GM06990 (cell line): Measurements from ENCODE around the gene BMS1.
A peak's percentile ranks its signal among the peaks of the same experiment; 100 is the strongest.

Experiments used
- DNase-seq: peaks from one replicate; pipeline ENCODE4 v3.0.0-alpha.2; 2011; ENCODE audit not compliant: insufficient read length; ENCODE audit errors: extremely low read depth
- H3K27me3 ChIP-seq: replicated peaks from 2 replicates; pipeline ENCODE4 v1.6.0; 2011; ENCODE audit warnings: low read length; ENCODE audit not compliant: control insufficient read depth, insufficient read depth
- H3K36me3 ChIP-seq: 2 replicates; pipeline ENCODE4 v1.5.1; 2011; ENCODE audit warnings: low read length; ENCODE audit not compliant: control insufficient read depth, insufficient read depth
- H3K4me3 ChIP-seq: replicated peaks from 2 replicates; pipeline ENCODE4 v1.5.1; 2011; ENCODE audit warnings: low read depth, mild to moderate bottlenecking, control low read depth, low read length
- TF ChIP-seq, protein P1 (sequence below): IDR thresholded peaks from 2 replicates; pipeline ENCODE4 v1.5.1; 2011; ENCODE audit warnings: low read length, control low read depth, mild to moderate bottlenecking, inconsistent platforms; ENCODE audit not compliant: insufficient read depth, poor library complexity, severe bottlenecking

The BMS1 gene

DNA sequence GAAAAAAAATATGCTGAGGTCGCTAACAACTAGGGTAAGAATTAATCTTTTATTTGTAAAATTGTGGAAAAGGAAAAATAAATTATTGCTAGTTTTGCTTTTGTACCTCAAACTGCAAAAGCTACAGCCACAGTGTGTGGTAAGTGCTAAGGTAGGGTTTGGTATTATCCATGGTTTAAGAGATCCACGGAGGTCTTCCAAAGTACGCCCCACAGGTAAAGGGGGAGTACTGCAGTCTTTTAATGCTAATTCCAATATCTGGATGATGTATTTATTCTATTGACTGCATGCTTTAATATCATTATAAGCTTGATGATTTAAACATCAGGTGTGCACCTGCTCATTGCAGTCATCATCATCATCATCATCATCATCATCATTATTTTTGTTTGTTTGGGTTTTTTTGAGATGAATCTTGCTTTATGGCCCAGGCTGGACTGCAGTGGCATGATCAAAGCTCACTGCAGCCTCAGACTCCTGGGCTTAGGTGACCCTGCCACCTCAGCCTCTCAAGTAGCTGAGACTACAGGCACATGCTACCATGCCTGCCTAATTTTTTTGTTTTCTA is 38.4 kb upstream of the BMS1 start:
- DNase-seq: no peak
- Histone ChIP-seq H3K4me3 (no peak overlapping the region), H3K27me3 (no peaks in the 10 kb centered on the region), H3K36me3 (no peaks in the 10 kb centered on the region)
- TF ChIP-seq, protein P1, sequence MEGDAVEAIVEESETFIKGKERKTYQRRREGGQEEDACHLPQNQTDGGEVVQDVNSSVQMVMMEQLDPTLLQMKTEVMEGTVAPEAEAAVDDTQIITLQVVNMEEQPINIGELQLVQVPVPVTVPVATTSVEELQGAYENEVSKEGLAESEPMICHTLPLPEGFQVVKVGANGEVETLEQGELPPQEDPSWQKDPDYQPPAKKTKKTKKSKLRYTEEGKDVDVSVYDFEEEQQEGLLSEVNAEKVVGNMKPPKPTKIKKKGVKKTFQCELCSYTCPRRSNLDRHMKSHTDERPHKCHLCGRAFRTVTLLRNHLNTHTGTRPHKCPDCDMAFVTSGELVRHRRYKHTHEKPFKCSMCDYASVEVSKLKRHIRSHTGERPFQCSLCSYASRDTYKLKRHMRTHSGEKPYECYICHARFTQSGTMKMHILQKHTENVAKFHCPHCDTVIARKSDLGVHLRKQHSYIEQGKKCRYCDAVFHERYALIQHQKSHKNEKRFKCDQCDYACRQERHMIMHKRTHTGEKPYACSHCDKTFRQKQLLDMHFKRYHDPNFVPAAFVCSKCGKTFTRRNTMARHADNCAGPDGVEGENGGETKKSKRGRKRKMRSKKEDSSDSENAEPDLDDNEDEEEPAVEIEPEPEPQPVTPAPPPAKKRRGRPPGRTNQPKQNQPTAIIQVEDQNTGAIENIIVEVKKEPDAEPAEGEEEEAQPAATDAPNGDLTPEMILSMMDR: no peak

DNA sequence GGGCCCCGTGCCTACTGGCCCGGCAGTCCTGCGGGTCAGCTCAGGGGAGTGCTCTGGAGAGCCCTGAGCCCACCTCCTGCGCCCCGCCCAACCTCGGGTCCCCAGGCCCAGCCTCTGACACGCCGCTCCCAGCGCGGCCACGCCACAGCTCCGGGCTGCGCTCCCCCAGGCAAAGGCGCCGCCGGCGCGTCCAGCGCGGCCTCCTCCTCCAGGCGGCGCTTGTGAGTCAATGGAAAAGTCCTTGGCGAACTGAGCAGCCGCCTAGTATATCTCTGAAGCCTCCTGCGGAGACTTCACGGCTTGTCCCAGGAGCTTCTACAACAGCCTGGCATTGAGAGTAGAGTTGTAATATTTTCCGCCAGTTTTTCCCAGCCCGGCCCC is 29.5 kb upstream of the BMS1 start:
- no peaks in the 10 kb centered on the region; the same call in 1 of the 2 replicates for H3K27me3 ChIP-seq
- H3K4me3 ChIP-seq: peak overlapping the region; percentile 40
- TF ChIP-seq, protein P1: peak; percentile 61
- no peaks in the 10 kb centered on the region for H3K36me3 ChIP-seq
- peak; percentile 51 for DNase-seq

DNA sequence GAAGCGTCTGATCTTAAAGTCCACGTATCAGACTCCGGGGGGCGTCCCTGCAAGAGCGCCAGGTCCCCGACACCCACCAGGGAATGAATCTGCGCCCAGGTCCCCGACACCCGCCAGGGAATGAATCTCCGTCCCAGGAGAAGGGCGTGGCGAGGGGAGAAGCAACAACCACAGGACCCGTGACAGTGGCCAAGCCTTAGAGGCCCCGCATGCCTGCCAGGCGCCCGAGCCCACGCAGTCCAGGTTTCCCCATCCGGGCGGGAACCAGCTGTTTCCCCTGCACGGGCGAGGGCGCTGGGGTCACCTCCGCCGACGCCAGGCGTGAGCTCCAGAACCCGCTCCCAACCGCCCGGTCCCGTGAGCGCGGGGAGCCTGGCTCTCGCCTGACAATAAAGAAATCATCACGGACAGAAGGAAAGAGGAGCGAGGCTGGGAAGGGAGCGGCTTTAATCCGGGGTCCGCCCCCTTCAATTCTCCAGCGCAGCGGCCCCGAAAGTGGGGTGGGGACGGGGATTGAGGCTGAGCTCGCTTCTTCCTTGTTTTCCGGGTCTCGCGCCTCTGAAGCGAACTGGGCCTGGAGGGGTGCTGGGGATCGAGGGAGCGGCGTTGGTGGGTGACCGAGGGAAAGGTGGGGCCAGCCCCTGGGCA is 29.0 kb upstream of the BMS1 start:
- Histone ChIP-seq H3K27me3 (no peaks in the 10 kb centered on the region; the same call in 1 of the 2 replicates), H3K36me3 (no peaks in the 10 kb centered on the region), H3K4me3 (peak overlapping the region; percentile 40)
- TF ChIP-seq, protein P1: no peak
- DNase-seq: no peak

DNA sequence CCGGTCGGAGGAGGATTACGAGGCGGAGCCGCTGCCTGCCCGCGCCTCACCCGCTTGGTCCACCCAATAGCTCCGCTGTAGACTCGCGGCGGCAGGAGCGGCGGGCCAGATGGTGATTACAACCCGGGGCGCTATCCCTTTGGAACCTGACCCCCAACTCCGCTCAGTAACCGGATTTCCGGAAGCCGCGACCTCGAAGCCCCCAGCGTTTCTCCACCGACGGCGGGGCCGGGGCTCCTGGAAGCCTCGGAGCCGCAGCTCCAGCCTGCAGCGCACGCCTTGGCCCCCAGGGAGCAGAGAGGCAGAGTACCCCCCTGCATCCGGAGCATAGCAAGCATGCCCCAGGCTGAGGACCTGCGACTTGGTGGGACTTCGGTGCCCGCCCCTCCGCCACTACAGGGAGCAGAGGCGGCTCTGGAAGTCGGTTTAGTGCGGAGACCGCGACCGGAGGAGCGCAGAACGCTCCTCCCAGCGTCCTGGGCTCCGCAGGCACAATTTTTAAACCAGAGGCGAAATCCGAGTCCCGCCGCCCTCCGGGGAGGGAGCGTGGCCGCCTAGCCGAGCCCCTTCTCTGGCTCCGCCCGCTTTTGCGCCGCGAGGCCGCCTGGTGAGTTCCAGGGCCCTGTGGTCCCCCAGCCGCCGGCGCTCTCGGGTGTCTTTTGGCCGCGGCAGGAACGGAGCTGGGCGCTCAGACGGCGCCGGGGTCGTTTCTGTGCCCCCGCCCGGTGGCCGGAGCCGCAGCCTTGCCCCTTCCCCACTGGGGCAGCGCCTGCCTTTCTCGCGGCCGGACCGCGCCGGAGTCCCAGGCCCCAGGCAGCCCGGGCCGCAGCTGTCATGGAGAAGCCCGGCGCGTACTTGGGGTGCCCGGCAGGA is 28.2 kb upstream of the BMS1 start:
- H3K27me3 ChIP-seq: no peaks in the 10 kb centered on the region; the same call in 1 of the 2 replicates
- peak; percentile 41 for DNase-seq

DNA sequence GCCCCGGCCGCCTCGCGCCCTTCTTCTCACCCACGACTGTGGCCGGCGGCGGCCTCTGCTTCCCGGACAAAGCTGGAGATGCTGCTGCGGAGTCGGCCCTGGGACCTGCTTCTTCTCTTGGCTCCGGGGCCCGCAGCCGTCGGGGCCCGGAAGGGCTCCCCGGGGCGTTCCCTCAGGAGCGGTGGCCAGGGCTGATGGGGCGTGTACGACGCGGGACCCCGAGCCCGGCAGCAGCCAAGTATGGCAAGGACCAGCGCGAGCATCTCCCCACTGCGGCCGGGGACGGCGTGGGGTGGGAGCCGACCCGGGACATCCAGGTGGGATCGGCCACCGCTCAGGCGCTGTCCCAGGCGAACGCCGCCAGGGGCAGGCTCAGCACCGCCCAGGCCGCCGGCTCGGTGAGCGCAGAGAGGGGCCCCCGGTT is 27.6 kb upstream of the BMS1 start:
- no peak for DNase-seq
- H3K4me3 ChIP-seq: no peak overlapping the region

More for the DNA sequence above, 28.2 kb upstream of the BMS1 start:
- TF ChIP-seq, protein P1: no peak
- H3K36me3 ChIP-seq: no peaks in the 10 kb centered on the region
- H3K4me3 ChIP-seq: peak overlapping the region; percentile 40

More for the DNA sequence above, 27.6 kb upstream of the BMS1 start:
- Histone ChIP-seq H3K27me3 (no peaks in the 10 kb centered on the region; the same call in 1 of the 2 replicates), H3K36me3 (no peaks in the 10 kb centered on the region)
- TF ChIP-seq, protein P1: no peak
